K562 (cell line): ENCODE results near the gene RBM19. TPM values are rescaled to one million over a fixed set of nuclear protein-coding genes. Genes with fewer than 3 reads are reported as not detected.

Experiments used
- ATF7 ChIP-seq: fragments of 450-650 bp; IDR thresholded peaks from 2 replicates; pipeline ENCODE4 v1.7.1; 2014; ENCODE audit warnings: mild to moderate bottlenecking, moderate library complexity
- CC2D1A ChIP-seq: fragments of 450-650 bp; IDR thresholded peaks from 2 replicates; pipeline ENCODE4 v1.6.1; 2017; ENCODE audit warnings: mild to moderate bottlenecking
- EZH2 ChIP-seq: IDR thresholded peaks from 2 replicates; pipeline ENCODE4 v1.6.1; 2012; ENCODE audit warnings: low read depth, mild to moderate bottlenecking, inconsistent platforms, low read length, borderline replicate concordance
- KLF13 ChIP-seq: fragments of 450-650 bp; IDR thresholded peaks from 2 replicates; pipeline ENCODE4 v1.6.1; 2016; ENCODE audit warnings: missing genetic modification characterization, low read depth, mild to moderate bottlenecking, missing compliant biosample characterization, moderate library complexity, borderline replicate concordance
- NR4A1 ChIP-seq, 2 experiments: fragments of 250-450 bp in 1 of 2; fragments of 450-650 bp in 1 of 2; sonication (Bioruptor Pico) in 1 of 2; IDR thresholded peaks; 2 replicates each; pipeline versions ENCODE4 v1.4.0 to v1.6.1; 2016 to 2020; ENCODE audit warnings: mild to moderate bottlenecking in 2 of 2, missing compliant biosample characterization in 1 of 2, missing genetic modification characterization in 1 of 2, moderate library complexity in 1 of 2
- PURB ChIP-seq: sonication (generic); formaldehyde crosslinking; IDR thresholded peaks from 2 replicates; pipeline ENCODE4 v1.9.0; 2021; ENCODE audit warnings: low read depth, mild to moderate bottlenecking, missing genetic modification reagents
- RB1 ChIP-seq: fragments of 450-650 bp; IDR thresholded peaks from 2 replicates; pipeline ENCODE4 v1.6.1; 2017; ENCODE audit warnings: low read depth, mild to moderate bottlenecking
- SAP30 ChIP-seq: fragments of 200-600 bp; sonication (generic); IDR thresholded peaks from 2 replicates; pipeline ENCODE4 v1.6.1; 2012; ENCODE audit warnings: borderline replicate concordance, low read depth, mild to moderate bottlenecking, moderate library complexity, low read length, control low read depth, inconsistent platforms; ENCODE audit not compliant: insufficient read depth, poor library complexity, severe bottlenecking
- SREBF2 ChIP-seq: sonication (generic); formaldehyde crosslinking; IDR thresholded peaks from 2 replicates; pipeline ENCODE4 v1.4.0; 2020; ENCODE audit warnings: mild to moderate bottlenecking, missing genetic modification reagents
- ZFP1 ChIP-seq: fragments of 450-650 bp; formaldehyde crosslinking; IDR thresholded peaks from 2 replicates; pipeline ENCODE4 v1.4.0; 2020; ENCODE audit warnings: mild to moderate bottlenecking, mixed read lengths
- ZNF23 ChIP-seq: fragments of 250-450 bp; sonication (Bioruptor Pico); IDR thresholded peaks from 2 replicates; pipeline ENCODE4 v1.4.0; 2020; ENCODE audit warnings: mild to moderate bottlenecking
- ZNF76 ChIP-seq: fragments of 250-450 bp; sonication (Bioruptor Pico); IDR thresholded peaks from 2 replicates; pipeline ENCODE4 v1.4.0; 2020; ENCODE audit warnings: mild to moderate bottlenecking, moderate library complexity, borderline replicate concordance
- ZNF780A ChIP-seq: fragments of 250-450 bp; sonication (Bioruptor Pico); IDR thresholded peaks from 2 replicates; pipeline ENCODE4 v1.5.0; 2021; ENCODE audit warnings: mild to moderate bottlenecking
- ZNF79 ChIP-seq: fragments of 250-450 bp; sonication (Bioruptor Pico); IDR thresholded peaks from 2 replicates; pipeline ENCODE4 v1.4.0; 2020; ENCODE audit warnings: low read depth, mild to moderate bottlenecking, moderate library complexity
- polyA plus RNA-seq, 8 experiments: library from polyadenylated mRNA; depleted of rRNA in 4 of 8; stranded (reverse) in 5 of 8; unstranded in 3 of 8; fragments of >200 nt; fragmentation: Nextera tagmentation in 2 of 8; fragmentation: Illumina TruSeq in 1 of 8; extraction: Ambion mirVana in 2 of 8; extraction: Trizol in 1 of 8; gene quantifications; 2 replicates each; pipeline versions ENCODE4 v1.2.1 to v1.2.3, GENCODE V29; 2011 to 2014; ENCODE audit warnings: inconsistent platforms in 1 of 8, missing spikeins in 1 of 8
- total RNA-seq, 7 experiments: library from RNA; depleted of rRNA in 6 of 7; stranded (reverse); fragments of >200 nt in 6 of 7; fragmentation: Illumina TruSeq in 2 of 7; extraction: Trizol in 2 of 7; gene quantifications; 2 replicates each; pipeline versions ENCODE4 v1.2.1 to v1.2.3, GENCODE V29; 2011 to 2021; ENCODE audit warnings: low replicate concordance in 1 of 7
- TF ChIP-seq, protein P1 (sequence below): sonication (generic); formaldehyde crosslinking; IDR thresholded peaks from 2 replicates; pipeline ENCODE4 v1.8.0; 2022; ENCODE audit warnings: mild to moderate bottlenecking, missing genetic modification reagents
- TF ChIP-seq, protein P2 (sequence below): fragments of 450-650 bp; IDR thresholded peaks from 2 replicates; pipeline ENCODE4 v1.6.1; 2018; ENCODE audit not compliant: partially characterized antibody
- TF ChIP-seq, protein P3 (sequence below): sonication (generic); formaldehyde crosslinking; IDR thresholded peaks from 2 replicates; pipeline ENCODE4 v1.9.0; 2022; ENCODE audit warnings: mild to moderate bottlenecking, missing genetic modification reagents
- TF ChIP-seq, protein P4 (sequence below): sonication (generic); formaldehyde crosslinking; IDR thresholded peaks from 2 replicates; pipeline ENCODE4 v1.8.0; 2022; ENCODE audit warnings: mild to moderate bottlenecking, missing genetic modification reagents

The RBM19 gene
- total and polyA plus RNA-seq, 9 of the 15 experiments (the other 6 are each of a cell fraction or from before 2014, with no cell fraction given): 16.0 to 58.4 (median 37.9) TPM

DNA sequence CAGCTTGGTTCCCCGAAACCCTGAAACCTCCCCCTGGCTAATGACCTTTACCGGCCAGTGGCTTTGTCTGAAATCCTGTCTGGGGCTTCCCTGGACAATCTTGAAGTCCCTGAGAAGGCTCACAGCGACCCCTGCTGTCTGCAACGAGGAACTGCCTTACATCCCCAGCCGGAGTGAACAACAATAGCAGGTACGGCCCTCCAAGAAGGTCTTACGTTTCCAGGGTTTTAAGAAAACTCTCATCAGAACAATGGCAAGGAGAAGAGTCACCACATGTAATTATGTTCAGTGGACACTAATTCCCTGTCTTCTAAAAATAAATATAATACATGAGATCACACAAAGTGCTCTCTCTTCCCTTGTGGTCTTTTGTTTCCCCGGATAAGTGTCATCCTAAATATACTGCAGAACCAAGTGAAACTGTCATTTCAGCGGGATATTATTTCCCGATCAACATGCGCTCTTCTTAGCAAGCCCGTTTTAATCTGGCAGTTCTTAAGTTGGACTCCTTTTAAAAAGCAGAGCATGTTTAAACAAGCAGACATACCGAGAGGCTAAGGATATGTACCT, 53.3 kb downstream of the RBM19 start (continued):
- no peak for TF ChIP-seq PURB
- TF ChIP-seq, protein P1, sequence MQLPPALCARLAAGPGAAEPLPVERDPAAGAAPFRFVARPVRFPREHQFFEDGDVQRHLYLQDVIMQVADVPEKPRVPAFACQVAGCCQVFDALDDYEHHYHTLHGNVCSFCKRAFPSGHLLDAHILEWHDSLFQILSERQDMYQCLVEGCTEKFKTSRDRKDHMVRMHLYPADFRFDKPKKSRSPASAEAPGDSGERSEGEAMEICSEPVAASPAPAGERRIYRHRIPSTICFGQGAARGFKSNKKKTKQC (CRISPR knock-in tag): no peak
- no peak for TF ChIP-seq ZNF780A (CRISPR knock-in tag)
- TF ChIP-seq KLF13 (tag): no peak
- TF ChIP-seq, protein P2, sequence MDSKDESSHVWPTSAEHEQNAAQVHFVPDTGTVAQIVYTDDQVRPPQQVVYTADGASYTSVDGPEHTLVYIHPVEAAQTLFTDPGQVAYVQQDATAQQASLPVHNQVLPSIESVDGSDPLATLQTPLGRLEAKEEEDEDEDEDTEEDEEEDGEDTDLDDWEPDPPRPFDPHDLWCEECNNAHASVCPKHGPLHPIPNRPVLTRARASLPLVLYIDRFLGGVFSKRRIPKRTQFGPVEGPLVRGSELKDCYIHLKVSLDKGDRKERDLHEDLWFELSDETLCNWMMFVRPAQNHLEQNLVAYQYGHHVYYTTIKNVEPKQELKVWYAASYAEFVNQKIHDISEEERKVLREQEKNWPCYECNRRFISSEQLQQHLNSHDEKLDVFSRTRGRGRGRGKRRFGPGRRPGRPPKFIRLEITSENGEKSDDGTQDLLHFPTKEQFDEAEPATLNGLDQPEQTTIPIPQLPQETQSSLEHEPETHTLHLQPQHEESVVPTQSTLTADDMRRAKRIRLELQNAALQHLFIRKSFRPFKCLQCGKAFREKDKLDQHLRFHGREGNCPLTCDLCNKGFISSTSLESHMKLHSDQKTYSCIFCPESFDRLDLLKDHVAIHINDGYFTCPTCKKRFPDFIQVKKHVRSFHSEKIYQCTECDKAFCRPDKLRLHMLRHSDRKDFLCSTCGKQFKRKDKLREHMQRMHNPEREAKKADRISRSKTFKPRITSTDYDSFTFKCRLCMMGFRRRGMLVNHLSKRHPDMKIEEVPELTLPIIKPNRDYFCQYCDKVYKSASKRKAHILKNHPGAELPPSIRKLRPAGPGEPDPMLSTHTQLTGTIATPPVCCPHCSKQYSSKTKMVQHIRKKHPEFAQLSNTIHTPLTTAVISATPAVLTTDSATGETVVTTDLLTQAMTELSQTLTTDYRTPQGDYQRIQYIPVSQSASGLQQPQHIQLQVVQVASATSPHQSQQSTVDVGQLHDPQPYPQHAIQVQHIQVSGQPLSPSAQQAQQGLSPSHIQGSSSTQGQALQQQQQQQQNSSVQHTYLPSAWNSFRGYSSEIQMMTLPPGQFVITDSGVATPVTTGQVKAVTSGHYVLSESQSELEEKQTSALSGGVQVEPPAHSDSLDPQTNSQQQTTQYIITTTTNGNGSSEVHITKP: no peak
- TF ChIP-seq SAP30: no peak
- TF ChIP-seq, protein P3, sequence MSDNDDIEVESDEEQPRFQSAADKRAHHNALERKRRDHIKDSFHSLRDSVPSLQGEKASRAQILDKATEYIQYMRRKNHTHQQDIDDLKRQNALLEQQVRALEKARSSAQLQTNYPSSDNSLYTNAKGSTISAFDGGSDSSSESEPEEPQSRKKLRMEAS: no peak
- peak; percentile 18; the same call in 1 of the 2 replicates for TF ChIP-seq CC2D1A
- no peak for TF ChIP-seq SREBF2
- no peak for TF ChIP-seq ATF7
- TF ChIP-seq RB1: 0 out of 2 replicates have a peak, but pooled peaks have one; percentile 28
- TF ChIP-seq ZFP1 (CRISPR knock-in tag): no peak
- no peak for TF ChIP-seq ZNF76
- TF ChIP-seq NR4A1 (CRISPR knock-in tag; IDR thresholded peaks at IDR 0.05): no peak
- TF ChIP-seq NR4A1 (tag; IDR thresholded peaks at IDR 0.05): no peak
- TF ChIP-seq ZNF23 (CRISPR knock-in tag): no peak
- no peak for TF ChIP-seq ZNF79 (CRISPR knock-in tag)
- TF ChIP-seq EZH2: no peak
- TF ChIP-seq, protein P4, sequence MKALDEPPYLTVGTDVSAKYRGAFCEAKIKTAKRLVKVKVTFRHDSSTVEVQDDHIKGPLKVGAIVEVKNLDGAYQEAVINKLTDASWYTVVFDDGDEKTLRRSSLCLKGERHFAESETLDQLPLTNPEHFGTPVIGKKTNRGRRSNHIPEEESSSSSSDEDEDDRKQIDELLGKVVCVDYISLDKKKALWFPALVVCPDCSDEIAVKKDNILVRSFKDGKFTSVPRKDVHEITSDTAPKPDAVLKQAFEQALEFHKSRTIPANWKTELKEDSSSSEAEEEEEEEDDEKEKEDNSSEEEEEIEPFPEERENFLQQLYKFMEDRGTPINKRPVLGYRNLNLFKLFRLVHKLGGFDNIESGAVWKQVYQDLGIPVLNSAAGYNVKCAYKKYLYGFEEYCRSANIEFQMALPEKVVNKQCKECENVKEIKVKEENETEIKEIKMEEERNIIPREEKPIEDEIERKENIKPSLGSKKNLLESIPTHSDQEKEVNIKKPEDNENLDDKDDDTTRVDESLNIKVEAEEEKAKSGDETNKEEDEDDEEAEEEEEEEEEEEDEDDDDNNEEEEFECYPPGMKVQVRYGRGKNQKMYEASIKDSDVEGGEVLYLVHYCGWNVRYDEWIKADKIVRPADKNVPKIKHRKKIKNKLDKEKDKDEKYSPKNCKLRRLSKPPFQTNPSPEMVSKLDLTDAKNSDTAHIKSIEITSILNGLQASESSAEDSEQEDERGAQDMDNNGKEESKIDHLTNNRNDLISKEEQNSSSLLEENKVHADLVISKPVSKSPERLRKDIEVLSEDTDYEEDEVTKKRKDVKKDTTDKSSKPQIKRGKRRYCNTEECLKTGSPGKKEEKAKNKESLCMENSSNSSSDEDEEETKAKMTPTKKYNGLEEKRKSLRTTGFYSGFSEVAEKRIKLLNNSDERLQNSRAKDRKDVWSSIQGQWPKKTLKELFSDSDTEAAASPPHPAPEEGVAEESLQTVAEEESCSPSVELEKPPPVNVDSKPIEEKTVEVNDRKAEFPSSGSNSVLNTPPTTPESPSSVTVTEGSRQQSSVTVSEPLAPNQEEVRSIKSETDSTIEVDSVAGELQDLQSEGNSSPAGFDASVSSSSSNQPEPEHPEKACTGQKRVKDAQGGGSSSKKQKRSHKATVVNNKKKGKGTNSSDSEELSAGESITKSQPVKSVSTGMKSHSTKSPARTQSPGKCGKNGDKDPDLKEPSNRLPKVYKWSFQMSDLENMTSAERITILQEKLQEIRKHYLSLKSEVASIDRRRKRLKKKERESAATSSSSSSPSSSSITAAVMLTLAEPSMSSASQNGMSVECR (CRISPR knock-in tag): no peak
